CD4-positive, alpha-beta T cell treated with Interleukin-17A for 1 hour (primary cell): ENCODE results near the gene PLXND1.
A peak's percentile ranks its signal among the peaks of the same experiment; 100 is the strongest.
"Not testable (repeated sequence)": the region's sequence is repeated elsewhere in the genome, so short reads cannot be mapped to it uniquely, and the experiment has no call there.

Experiments used
- DNase-seq: peaks from one replicate; pipeline ENCODE4 v3.0.0-alpha.2; 2020

PLXND1 gene

GRCh38 chr3:129560911-129561594, 45.4 kb downstream of the PLXND1 start:
- DNase-seq = no peak

- DNase-seq = no peak
Observed at GRCh38 chr3:129560269-129560787, 46.1 kb downstream of the PLXND1 start.

DNA sequence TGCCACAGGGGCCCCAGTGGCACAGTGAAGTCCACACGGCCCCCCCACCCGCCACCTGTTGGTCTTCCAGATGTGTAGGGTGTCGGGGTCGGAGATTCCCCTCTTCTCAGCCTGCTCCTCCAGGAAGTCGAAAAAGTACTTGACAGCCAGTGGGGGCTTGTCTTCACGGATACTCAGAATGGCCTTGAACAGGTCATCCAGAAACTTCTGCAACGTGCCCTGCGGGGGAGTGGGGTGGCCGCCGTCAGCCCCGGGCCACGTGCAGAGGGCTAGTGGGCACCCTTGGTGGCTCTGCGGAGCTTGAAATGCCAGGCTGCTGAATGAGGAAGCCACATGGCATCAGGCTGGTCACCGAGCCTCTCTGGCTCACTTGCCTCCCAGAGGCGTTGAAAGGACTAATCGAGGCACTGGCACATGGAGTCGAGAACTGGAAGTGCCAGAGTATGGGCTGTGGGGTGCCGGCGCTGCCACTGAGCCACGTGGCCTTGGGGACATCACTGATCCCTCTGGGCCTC, 46.9 kb downstream of the PLXND1 start:
- DNase-seq = no peak

DNA sequence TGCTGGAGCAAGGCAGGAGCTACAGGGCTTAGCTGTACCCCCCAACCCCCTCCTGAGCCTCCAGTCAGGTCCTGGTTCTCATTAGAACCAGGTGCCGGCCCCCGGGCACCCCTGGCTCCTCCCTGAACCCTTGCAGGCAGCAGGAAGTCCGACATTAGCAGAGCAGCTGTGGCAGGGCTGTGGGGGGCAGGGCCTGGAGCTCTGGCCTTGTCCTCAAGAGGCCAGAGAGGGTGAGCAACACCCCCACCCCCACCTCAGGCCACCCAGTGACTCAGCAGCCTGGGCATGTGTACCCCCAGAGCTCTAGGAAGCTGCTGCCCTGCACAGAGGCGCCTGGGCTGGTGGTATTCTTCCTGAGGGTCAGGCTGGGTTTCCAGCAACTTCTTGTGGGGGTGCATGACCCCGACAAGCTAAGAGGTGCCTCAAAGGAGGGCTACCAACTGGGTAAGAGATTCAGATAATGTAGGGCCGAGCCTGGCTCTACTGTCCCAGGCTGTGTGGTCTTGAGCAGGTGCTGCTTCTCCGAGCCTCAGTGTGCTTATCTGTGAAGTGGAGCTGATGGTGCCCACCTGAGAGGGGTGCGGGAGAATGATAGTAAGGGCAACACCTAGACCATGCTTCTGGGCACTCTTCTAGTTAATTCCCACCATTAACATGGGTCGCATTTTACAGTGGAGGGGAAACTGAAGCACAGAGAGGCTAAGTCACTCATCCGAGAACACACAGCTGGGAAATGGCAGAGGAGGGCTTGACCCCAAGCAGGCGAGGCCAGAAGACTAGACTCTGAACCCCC, 47.5 kb downstream of the PLXND1 start:
- no peak for DNase-seq

GRCh38 chr3:129558081-129558771, 48.2 kb downstream of the PLXND1 start:
- DNase-seq = peak; percentile 10

DNA sequence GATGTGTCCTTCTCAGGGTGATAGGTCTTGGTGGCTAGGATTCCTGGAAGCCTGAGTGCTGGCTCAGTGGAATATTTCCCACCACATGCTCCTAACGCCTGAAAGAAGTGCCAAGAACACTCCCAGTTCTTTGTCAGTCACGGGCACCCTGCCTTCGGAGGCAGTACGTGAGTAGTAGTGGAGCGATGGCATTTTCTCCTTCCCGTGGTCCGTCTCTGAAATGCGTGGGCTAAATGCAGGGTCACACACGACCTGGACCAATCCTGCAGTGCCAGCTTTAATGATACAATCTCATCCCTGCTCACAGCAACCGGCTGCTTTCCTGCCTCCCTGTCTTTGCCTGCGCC, 49.0 kb downstream of the PLXND1 start:
- DNase-seq = no peak

DNA sequence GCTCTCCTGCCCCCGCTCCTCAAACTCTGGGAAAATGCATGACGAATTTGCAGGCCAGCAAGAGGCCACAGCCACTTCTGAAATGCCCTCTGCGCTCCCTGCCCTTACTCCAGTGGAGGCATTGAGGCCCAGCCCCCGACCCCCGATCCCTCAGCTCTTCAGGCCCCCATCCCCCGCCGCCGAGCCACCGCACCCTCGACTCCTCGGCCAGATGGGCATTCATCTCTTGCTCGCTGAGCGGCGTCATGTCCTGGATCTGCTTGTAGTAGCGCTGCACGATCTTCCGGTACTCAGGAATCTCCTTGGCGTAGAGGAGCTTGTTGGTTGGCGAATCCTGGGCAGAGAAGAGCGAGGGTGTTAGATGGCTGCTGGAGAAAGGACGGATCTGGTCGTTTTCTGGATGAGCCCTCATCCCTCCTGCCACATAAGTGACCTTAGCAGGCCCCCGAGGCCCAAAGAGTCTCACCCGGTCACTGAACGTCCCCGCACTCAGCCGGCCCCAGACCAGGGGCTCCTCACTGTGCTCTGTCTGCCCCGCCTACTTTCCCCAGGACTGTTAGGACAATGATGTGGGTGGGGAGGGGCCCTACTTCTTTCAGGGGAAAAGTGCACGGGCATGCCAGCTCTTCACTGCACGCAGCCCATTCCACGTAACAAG, 49.5 kb downstream of the PLXND1 start:
- no peak for DNase-seq

- DNase-seq = no peak
Observed at GRCh38 chr3:129556358-129556695, 50.1 kb downstream of the PLXND1 start.

DNA sequence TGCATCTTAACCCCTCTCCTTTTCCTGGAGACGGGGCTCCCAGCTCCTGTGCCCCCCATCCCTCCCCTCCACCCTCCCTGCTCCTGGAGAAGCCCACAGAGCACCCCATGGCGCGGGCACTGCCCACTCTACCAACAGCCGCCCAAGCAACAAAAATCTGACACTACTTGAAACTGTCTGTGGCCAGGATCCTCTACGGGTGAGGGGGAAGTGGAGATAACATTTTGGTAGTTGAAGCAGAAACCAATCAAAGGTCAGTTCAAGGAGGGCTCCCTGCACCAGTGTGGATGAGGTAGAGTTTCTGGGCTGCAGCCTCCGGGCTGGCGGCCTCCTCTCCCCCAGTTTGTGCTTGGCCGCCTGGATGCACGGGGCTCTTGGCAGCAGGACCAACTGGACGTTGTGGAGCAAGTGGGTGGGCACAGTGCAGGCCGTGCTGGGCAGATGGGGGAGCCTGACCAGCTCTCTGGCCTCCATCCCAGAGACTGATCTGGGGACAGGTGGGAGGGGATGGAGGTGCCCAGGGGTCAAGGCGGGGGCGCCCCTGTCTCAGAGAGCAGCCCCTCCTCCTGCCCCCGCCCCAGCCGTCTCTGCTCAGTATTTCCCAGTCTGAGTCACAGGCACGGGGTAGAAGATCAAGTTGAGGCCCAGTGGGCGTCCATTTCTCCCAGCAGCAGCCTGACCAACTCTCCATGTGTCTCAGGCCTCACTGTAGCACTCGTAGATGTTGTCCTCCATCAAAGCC, 50.7 kb downstream of the PLXND1 start:
- DNase-seq = no peak

GRCh38 chr3:129555153-129555550, 51.3 kb downstream of the PLXND1 start:
- DNase-seq = no peak

- DNase-seq = no peak
Observed at GRCh38 chr3:129554356-129555152, 51.9 kb downstream of the PLXND1 start.

- DNase-seq = no peak
Observed at GRCh38 chr3:129553719-129554118, 52.8 kb downstream of the PLXND1 start.

- no peak for DNase-seq
Observed at GRCh38 chr3:129553171-129553570, 53.3 kb downstream of the PLXND1 start.

- no peak for DNase-seq
Observed at GRCh38 chr3:129552287-129553050, 54.0 kb downstream of the PLXND1 start.

DNA sequence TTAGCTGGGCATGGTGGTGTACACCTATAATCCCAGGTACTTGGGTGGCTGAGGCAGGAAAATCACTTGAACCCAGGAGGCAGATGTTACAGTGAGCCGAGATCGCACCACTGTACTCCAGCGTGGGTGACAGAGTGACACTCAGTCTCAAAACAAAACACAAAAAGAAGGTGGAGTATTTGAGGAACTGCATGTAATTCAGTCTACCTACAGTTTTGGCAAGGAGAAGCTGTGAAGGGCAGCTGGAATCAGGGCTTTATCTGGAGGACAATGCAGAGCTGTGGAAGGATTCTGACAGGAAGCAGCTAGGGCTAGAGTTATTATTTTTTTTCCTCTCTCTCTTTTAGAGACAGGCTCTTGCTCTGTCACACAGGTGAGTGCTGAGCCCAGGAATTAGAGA, 56.7 kb downstream of the PLXND1 start:
- no peak for DNase-seq

DNA sequence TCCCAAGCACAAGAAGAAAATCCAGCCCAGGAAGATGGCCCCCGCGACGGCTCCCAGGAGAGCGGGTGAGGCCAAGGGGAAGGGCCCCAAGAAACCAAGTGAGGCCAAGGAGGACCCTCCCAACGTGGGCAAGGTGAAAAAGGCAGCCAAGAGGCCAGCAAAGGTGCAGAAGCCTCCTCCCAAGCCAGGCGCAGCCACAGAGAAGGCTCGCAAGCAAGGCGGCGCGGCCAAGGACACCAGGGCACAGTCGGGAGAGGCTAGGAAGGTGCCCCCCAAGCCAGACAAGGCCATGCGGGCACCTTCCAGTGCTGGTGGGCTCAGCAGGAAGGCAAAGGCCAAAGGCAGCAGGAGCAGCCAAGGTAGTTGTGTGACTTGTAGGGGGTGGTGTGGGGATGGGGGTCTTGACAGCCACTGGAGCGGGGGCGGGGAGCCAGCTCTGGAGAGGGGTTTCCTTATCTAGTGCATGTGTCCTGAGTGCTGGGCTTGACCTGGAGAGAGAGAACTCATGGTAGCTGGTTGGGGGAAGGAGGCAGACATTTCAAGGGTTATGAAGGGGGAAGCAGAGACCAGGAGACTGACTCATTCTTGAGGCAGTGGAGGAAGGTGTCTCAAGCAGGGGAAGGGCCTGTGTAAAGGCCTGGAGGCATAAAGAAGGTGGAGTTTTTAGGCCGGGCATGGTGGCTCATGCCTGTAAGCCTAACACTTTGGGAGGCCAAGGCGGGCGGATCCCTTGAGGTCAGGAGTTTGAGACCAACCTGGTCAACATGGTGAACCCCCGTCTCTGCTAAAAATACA, 57.3 kb downstream of the PLXND1 start:
- DNase-seq = no peak

GRCh38 chr3:129548104-129548965, 58.1 kb downstream of the PLXND1 start:
- no peak for DNase-seq

DNA sequence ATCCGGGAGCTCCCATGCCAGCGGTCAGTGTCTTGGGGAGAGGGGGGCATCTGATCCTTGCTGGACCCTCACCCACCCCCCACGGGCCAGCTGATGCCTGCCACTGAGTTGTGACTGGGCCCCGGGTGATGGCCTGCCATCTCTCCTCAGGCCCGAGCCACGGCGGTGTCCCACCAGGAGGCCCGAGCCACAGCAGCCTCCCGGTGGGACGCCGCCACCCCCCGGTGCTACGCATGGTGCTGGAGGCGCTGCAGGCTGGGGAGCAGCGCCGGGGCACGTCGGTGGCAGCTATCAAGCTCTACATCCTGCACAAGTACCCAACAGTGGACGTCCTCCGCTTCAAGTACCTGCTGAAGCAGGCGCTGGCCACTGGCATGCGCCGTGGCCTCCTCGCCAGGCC, 59.2 kb downstream of the PLXND1 start:
- no peak for DNase-seq

- DNase-seq = not testable (repeated sequence)
Observed at GRCh38 chr3:129545951-129546350, 60.5 kb downstream of the PLXND1 start.
